Cardiac muscle cell (in vitro differentiated cells and primary cell): Measurements from ENCODE around the gene VDAC2. TPM values are rescaled to one million over a fixed set of nuclear protein-coding genes. Genes with fewer than 3 reads are reported as not detected.
"Not testable (repeated sequence)": the region's sequence is repeated elsewhere in the genome, so short reads cannot be mapped to it uniquely, and the experiment has no call there.

ENCODE experiments used
- DNase-seq, 2 donors: peaks; one replicate each; pipeline versions ENCODE4 v3.0.0 to v3.0.0-alpha.2; 2010 to 2017; ENCODE audit warnings: low read depth in 1 of 2, low spot score in 1 of 2
- H3K27ac ChIP-seq: fragments of 200-600 bp; sonication (generic); 2 replicates; pipeline ENCODE4 v1.5.1; 2016
- H3K27me3 ChIP-seq: fragments of 200-600 bp; sonication (generic); 2 replicates; pipeline ENCODE4 v1.6.0; 2016; ENCODE audit warnings: control low read depth
- H3K36me3 ChIP-seq: fragments of 200-600 bp; sonication (generic); 2 replicates; pipeline ENCODE4 v1.5.1; 2016; ENCODE audit warnings: control low read depth
- H3K4me1 ChIP-seq: fragments of 200-600 bp; sonication (generic); 2 replicates; pipeline ENCODE4 v1.8.1; 2017; ENCODE audit warnings: low read depth, mild to moderate bottlenecking, mixed run types
- H3K4me3 ChIP-seq: fragments of 200-600 bp; sonication (generic); 2 replicates; pipeline ENCODE4 v1.5.1; 2016; ENCODE audit warnings: mild to moderate bottlenecking
- H3K9me3 ChIP-seq: fragments of 200-600 bp; sonication (generic); 2 replicates; pipeline ENCODE4 v1.5.1; 2017; ENCODE audit warnings: low read depth, mild to moderate bottlenecking, control low read depth
- CTCF ChIP-seq: IDR thresholded peaks from 2 replicates; pipeline ENCODE4 v1.5.1; 2012; ENCODE audit warnings: low read depth, mild to moderate bottlenecking, low read length
- polyA plus RNA-seq: library from polyadenylated mRNA; unstranded; fragments of >200 nt; fragmentation: Nextera tagmentation; extraction: Ambion mirVana; gene quantifications from 2 replicates; pipeline ENCODE4 v1.2.1, GENCODE V29; 2016
- total RNA-seq: library from RNA; depleted of rRNA; stranded (reverse); fragments of >200 nt; gene quantifications from 2 replicates; pipeline ENCODE4 v1.2.3, GENCODE V29; 2016

The VDAC2 gene
- total and polyA plus RNA-seq, 2 experiments from 2014 or later, result 178 to 376 TPM

- Histone ChIP-seq H3K4me3 (peak overlapping the region; percentile 72), H3K27ac (peak overlapping the region; percentile 100), H3K9me3 (no peaks in the 10 kb centered on the region), H3K27me3 (no peaks in the 10 kb centered on the region), H3K36me3 (peaks cover 22% of the 10 kb centered on the region), H3K4me1 (peaks cover 31% of the 10 kb centered on the region)
- no peak for DNase-seq
- TF ChIP-seq CTCF, result no peak
Observed at GRCh38 chr10:75209086-75209920, 1.3 kb upstream of the VDAC2 start.

GRCh38 chr10:75209921-75210281, 695 bp upstream of the VDAC2 start:
- Histone ChIP-seq H3K27me3 (no peaks in the 10 kb centered on the region), H3K4me3 (peak overlapping the region; percentile 72), H3K4me1 (peaks cover 31% of the 10 kb centered on the region), H3K36me3 (peaks cover 28% of the 10 kb centered on the region), H3K9me3 (no peaks in the 10 kb centered on the region), H3K27ac (peak overlapping the region; percentile 100)
- TF ChIP-seq CTCF, result no peak
- DNase-seq, result peak in 1 of 2 donors; percentile 88

- no peak for TF ChIP-seq CTCF
- H3K36me3 ChIP-seq, result peaks cover 39% of the 10 kb centered on the region
- peaks cover 31% of the 10 kb centered on the region for H3K4me1 ChIP-seq
- DNase-seq, result peak; percentile 55 to 58
- peak overlapping the region; percentile 100 for H3K27ac ChIP-seq
- H3K27me3 ChIP-seq, result no peaks in the 10 kb centered on the region
- no peaks in the 10 kb centered on the region for H3K9me3 ChIP-seq
- peak overlapping the region; percentile 72 for H3K4me3 ChIP-seq
Observed at GRCh38 chr10:75211007-75211691, 553 bp downstream of the VDAC2 start.

GRCh38 chr10:75212343-75212742, 1.7 kb downstream of the VDAC2 start:
- no peak overlapping the region for H3K27ac ChIP-seq
- peak overlapping the region; percentile 72 for H3K4me3 ChIP-seq
- no peaks in the 10 kb centered on the region for H3K27me3 ChIP-seq
- no peak for TF ChIP-seq CTCF
- DNase-seq, result no peak
- peaks cover 50% of the 10 kb centered on the region for H3K36me3 ChIP-seq
- no peaks in the 10 kb centered on the region for H3K9me3 ChIP-seq
- H3K4me1 ChIP-seq, result peaks cover 33% of the 10 kb centered on the region

GRCh38 chr10:75220274-75220673, 9.7 kb downstream of the VDAC2 start:
- no peak overlapping the region for H3K4me3 ChIP-seq
- no peak for TF ChIP-seq CTCF
- DNase-seq, result no peak
- H3K36me3 ChIP-seq, result peaks cover 82% of the 10 kb centered on the region
- H3K27ac ChIP-seq, result peak overlapping the region; percentile 42
- no peaks in the 10 kb centered on the region for H3K9me3 ChIP-seq
- peaks cover 27% of the 10 kb centered on the region for H3K4me1 ChIP-seq
- H3K27me3 ChIP-seq, result no peaks in the 10 kb centered on the region

GRCh38 chr10:75221492-75221891, 10.9 kb downstream of the VDAC2 start:
- H3K4me3 ChIP-seq, DNase-seq, H3K27me3 ChIP-seq, H3K9me3 ChIP-seq: not testable (repeated sequence)
- peaks cover 36% of the 10 kb centered on the region for H3K4me1 ChIP-seq
- H3K36me3 ChIP-seq, result peaks cover 74% of the 10 kb centered on the region
- peak overlapping the region; percentile 100 for H3K27ac ChIP-seq
